Common myeloid progenitor, CD34-positive (primary cell): ENCODE measurements around the gene ERC2.

Experiments used
- CTCF ChIA-PET: fragments of 350-600 bp; sonication (Branson Sonifier 250); formaldehyde crosslinking; loops from one replicate; lab custom pipeline; 2021; ENCODE audit warnings: antibody characterized with exemption; lab: Charles Lee
- POLR2A ChIA-PET: fragments of 350-600 bp; sonication (Branson Sonifier 250); formaldehyde crosslinking; loops from one replicate; lab custom pipeline; 2021; ENCODE audit warnings: antibody characterized with exemption; lab: Charles Lee
- DNase-seq, 3 donors: peaks; one replicate each; pipeline versions ENCODE4 v3.0.0 to v3.0.0-alpha.2; 2013
- H3K27ac ChIP-seq, 2 experiments: 1 replicate in 1 of 2; 2 replicates in 1 of 2; pipeline ENCODE4 v1.7.0; 2013; ENCODE audit warnings: inconsistent platforms in 2 of 2, low read length in 2 of 2, mild to moderate bottlenecking in 2 of 2, low read depth in 1 of 2, moderate library complexity in 1 of 2; ENCODE audit not compliant: severe bottlenecking in 2 of 2, insufficient read depth in 1 of 2, poor library complexity in 1 of 2
- H3K27me3 ChIP-seq, 5 experiments: replicated peaks in 2 of 5; 1 replicate in 3 of 5; 2 replicates in 2 of 5; pipeline versions ENCODE4 v1.6.1 to v1.7.0; 2013; ENCODE audit warnings: low read length in 4 of 5, mild to moderate bottlenecking in 2 of 5, moderate library complexity in 2 of 5, inconsistent platforms in 1 of 5; ENCODE audit not compliant: insufficient read depth in 5 of 5, control insufficient read depth in 4 of 5
- H3K36me3 ChIP-seq, 4 experiments: 1 replicate in 2 of 4; 2 replicates in 2 of 4; pipeline versions ENCODE4 v1.6.1 to v1.7.0; 2013; ENCODE audit warnings: low read length in 3 of 4, control low read depth in 1 of 4, mild to moderate bottlenecking in 1 of 4; ENCODE audit not compliant: control insufficient read depth in 4 of 4, insufficient read depth in 4 of 4
- H3K4me1 ChIP-seq, 4 experiments: 1 replicate in 3 of 4; 2 replicates in 1 of 4; pipeline versions ENCODE4 v1.6.1 to v1.7.1; 2013; ENCODE audit warnings: low read length in 3 of 4, mild to moderate bottlenecking in 3 of 4, control low read depth in 1 of 4, inconsistent platforms in 1 of 4, moderate library complexity in 1 of 4; ENCODE audit not compliant: control insufficient read depth in 4 of 4, insufficient read depth in 4 of 4; ENCODE audit errors: control extremely low read depth in 1 of 4
- H3K4me3 ChIP-seq, 7 experiments: 1 replicate in 4 of 7; 2 replicates in 3 of 7; pipeline versions ENCODE4 v1.5.1 to v1.7.0; 2013; ENCODE audit warnings: mild to moderate bottlenecking in 7 of 7, low read length in 6 of 7, moderate library complexity in 6 of 7, inconsistent platforms in 2 of 7, low read depth in 2 of 7, control low read depth in 1 of 7; ENCODE audit not compliant: insufficient read depth in 4 of 7, control insufficient read depth in 1 of 7; ENCODE audit errors: extremely low read depth in 1 of 7
- H3K9me3 ChIP-seq, 5 experiments: 1 replicate in 4 of 5; 2 replicates in 1 of 5; pipeline versions ENCODE4 v1.6.1 to v1.7.1; 2013; ENCODE audit warnings: low read length in 4 of 5, mild to moderate bottlenecking in 2 of 5, inconsistent platforms in 1 of 5, low read depth in 1 of 5, moderate library complexity in 1 of 5; ENCODE audit not compliant: control insufficient read depth in 4 of 5, insufficient read depth in 2 of 5; ENCODE audit errors: control extremely low read depth in 1 of 5
- WGBS: methylation state at CpG from one replicate; pipeline ENCODE4 v1.1.5; 2013; ENCODE audit not compliant: insufficient coverage; 5-methylcytosine and 5-hydroxymethylcytosine counted together

The ERC2 gene

DNA sequence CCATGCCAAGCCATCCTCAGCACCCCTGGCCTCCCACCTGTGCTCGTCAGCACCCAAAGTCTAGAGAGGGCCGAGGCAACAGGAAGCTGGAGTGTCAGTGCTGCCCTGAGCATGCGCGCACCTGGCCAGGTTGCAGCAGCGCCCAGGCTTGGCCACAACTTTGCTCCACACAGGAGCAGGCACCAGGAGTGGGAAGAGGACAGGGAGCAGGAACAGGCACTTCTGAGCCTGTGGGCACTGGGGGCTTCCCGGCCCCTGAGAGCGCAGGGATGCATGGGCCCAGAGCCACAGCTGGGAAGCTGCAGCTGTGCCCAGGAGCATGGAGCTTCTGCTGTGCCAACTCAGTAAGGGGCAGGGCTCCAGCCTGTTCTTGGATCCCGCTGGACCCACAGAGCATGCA lies 509.7 kb downstream of the ERC2 start:
- Histone ChIP-seq H3K4me1 (no peaks in the 10 kb centered on the region), H3K27me3 (no peaks in the 10 kb centered on the region), H3K4me3 (no peak overlapping the region), H3K9me3 (no peaks in the 10 kb centered on the region), H3K36me3 (no peaks in the 10 kb centered on the region), H3K27ac (no peak overlapping the region)
- no peak for DNase-seq
- WGBS = 99% methylated on average over 7 of the region's 8 CpGs
- CTCF ChIA-PET = no interaction called here
- POLR2A ChIA-PET = no interaction called here

DNA sequence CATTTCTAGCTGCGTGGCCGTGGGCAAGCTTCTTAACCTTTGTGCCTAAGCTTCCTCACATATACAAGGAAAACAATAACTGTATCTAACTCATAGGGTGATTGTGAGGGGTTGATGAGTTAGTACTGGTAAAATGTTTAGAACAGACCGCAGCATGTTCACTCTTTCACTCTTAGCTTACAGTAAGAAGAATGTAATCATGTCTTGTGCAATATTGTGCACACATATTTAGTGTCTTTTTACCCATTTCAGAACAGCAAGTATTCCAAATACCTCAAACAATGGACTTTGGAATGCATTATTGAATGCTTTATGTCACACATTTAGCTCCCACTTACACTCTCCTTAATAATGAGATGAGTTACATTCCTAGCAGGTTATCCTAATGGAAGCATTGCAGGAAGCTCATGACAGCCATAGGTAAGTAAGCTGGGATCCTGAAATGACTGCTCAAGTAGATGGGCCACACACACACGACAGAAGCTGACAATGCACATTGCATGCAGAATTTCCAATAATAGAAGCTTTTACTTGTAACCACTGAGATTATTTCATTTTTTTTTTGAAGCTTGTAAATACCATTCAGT lies 512.3 kb downstream of the ERC2 start:
- Histone ChIP-seq H3K27ac (no peak overlapping the region), H3K36me3 (no peaks in the 10 kb centered on the region), H3K27me3 (no peaks in the 10 kb centered on the region), H3K4me3 (no peak overlapping the region), H3K4me1 (no peaks in the 10 kb centered on the region), H3K9me3 (no peaks in the 10 kb centered on the region)
- CTCF ChIA-PET = no interaction called here
- POLR2A ChIA-PET = no interaction called here
- no CpG with 5 or more reads among the region's 4 CpGs for WGBS
- no peak for DNase-seq

GRCh38 chr3:55951388-55951787 lies 516.9 kb downstream of the ERC2 start:
- DNase-seq = no peak
- Histone ChIP-seq H3K27ac (no peak overlapping the region), H3K4me1 (no peaks in the 10 kb centered on the region), H3K4me3 (no peak overlapping the region), H3K9me3 (no peaks in the 10 kb centered on the region), H3K36me3 (no peaks in the 10 kb centered on the region), H3K27me3 (no peaks in the 10 kb centered on the region)
- no CpG with 5 or more reads among the region's 4 CpGs for WGBS
- CTCF ChIA-PET = no interaction called here
- POLR2A ChIA-PET = no interaction called here

- Histone ChIP-seq H3K9me3 (peaks cover 0 to 1% (median 0%) of the 10 kb centered on the region in 5 experiments), H3K36me3 (no peaks in the 10 kb centered on the region), H3K27me3 (no peaks in the 10 kb centered on the region), H3K27ac (no peak overlapping the region), H3K4me3 (no peak overlapping the region), H3K4me1 (no peaks in the 10 kb centered on the region)
- no peak for DNase-seq
- WGBS = 96% methylated on average over 5 of the region's 5 CpGs
- ChIA-PET POLR2A (no interaction called here), CTCF (no interaction called here)
These were observed 520.9 kb downstream of the ERC2 start for GRCh38 chr3:55947406-55947805.

- 85% methylated on average over 4 of the region's 4 CpGs for WGBS
- POLR2A ChIA-PET = no interaction called here
- no peaks in the 10 kb centered on the region for H3K4me1 ChIP-seq
These were observed 521.6 kb downstream of the ERC2 start for GRCh38 chr3:55946574-55947160.

DNA sequence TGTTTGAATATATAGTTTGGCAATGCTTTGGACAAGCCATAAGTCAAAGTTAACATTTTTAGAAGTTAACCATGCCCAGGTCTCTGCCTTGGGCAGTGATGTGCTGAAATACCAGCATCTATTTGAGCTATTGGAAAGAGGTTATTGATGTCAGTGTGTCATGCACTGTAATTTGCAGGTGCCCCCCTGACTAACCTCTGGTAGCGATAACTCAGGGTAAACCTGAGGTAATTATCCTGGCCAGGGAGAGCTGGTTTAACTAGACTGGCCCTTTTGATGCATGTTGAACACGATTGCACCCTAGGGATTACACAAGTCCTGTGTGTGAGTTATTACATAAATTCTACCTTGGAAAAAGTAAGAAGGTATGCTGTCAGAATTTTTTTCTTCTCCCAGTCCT lies 525.4 kb downstream of the ERC2 start:
- ChIA-PET POLR2A (no interaction called here), CTCF (no interaction called here)
- no peaks in the 10 kb centered on the region for H3K36me3 ChIP-seq
- DNase-seq = no peak
- H3K27ac ChIP-seq = no peak overlapping the region
- WGBS = 100% methylated on average over 1 of the region's 2 CpGs
- no peaks in the 10 kb centered on the region for H3K27me3 ChIP-seq
- no peaks in the 10 kb centered on the region for H3K4me1 ChIP-seq
- H3K4me3 ChIP-seq = no peak overlapping the region
- H3K9me3 ChIP-seq = peaks cover 0 to 1% (median 0%) of the 10 kb centered on the region in 5 experiments

More at GRCh38 chr3:55946574-55947160, 521.6 kb downstream of the ERC2 start:
- CTCF ChIA-PET = no interaction called here
- Histone ChIP-seq H3K36me3 (no peaks in the 10 kb centered on the region), H3K4me3 (no peak overlapping the region), H3K27ac (no peak overlapping the region), H3K9me3 (peaks cover 0 to 1% (median 0%) of the 10 kb centered on the region in 5 experiments), H3K27me3 (no peaks in the 10 kb centered on the region)
- no peak for DNase-seq

GRCh38 chr3:55939287-55939686 lies 529.0 kb downstream of the ERC2 start:
- Histone ChIP-seq H3K27me3 (no peaks in the 10 kb centered on the region), H3K27ac (no peak overlapping the region), H3K4me3 (no peak overlapping the region), H3K4me1 (no peaks in the 10 kb centered on the region), H3K9me3 (peaks cover 0 to 1% (median 0%) of the 10 kb centered on the region in 5 experiments), H3K36me3 (no peaks in the 10 kb centered on the region)
- POLR2A ChIA-PET = no interaction called here
- CTCF ChIA-PET = no interaction called here
- no CpG with 5 or more reads among the region's 1 CpG for WGBS
- no peak for DNase-seq
